Immature natural killer cell (primary cell): Measurements from ENCODE around the gene FRMD4B. TPM values are rescaled to one million over a fixed set of nuclear protein-coding genes. Genes with fewer than 3 reads are reported as not detected.
A peak's percentile ranks its signal among the peaks of the same experiment; 100 is the strongest.

ENCODE experiments used
- DNase-seq, 3 donors: peaks; one replicate each; pipeline ENCODE4 v3.0.0; 2022; ENCODE audit warnings: mixed read lengths in 1 of 3
- H3K27ac Mint-ChIP-seq, 6 donors: one replicate each; pipeline ENCODE4 v1.8.0; 2020; ENCODE audit warnings: mixed read lengths in 6 of 6, mild to moderate bottlenecking in 5 of 6, inconsistent platforms in 4 of 6, moderate library complexity in 3 of 6
- H3K27me3 Mint-ChIP-seq, 3 donors: one replicate each; pipeline ENCODE4 v1.8.0; 2020 to 2021; ENCODE audit warnings: low read depth in 3 of 3, mild to moderate bottlenecking in 3 of 3, mixed read lengths in 3 of 3, moderate library complexity in 3 of 3, inconsistent platforms in 1 of 3
- H3K36me3 Mint-ChIP-seq, 3 donors: one replicate each; pipeline ENCODE4 v1.8.0; 2020; ENCODE audit warnings: mixed read lengths in 3 of 3, inconsistent platforms in 2 of 3, mild to moderate bottlenecking in 2 of 3
- H3K4me1 Mint-ChIP-seq, 2 donors: one replicate each; pipeline ENCODE4 v1.8.0; 2020; ENCODE audit warnings: inconsistent platforms in 2 of 2, mild to moderate bottlenecking in 2 of 2, mixed read lengths in 2 of 2, moderate library complexity in 1 of 2
- H3K4me3 Mint-ChIP-seq, 5 donors: one replicate each; pipeline ENCODE4 v1.8.0; 2020; ENCODE audit warnings: mild to moderate bottlenecking in 5 of 5, mixed read lengths in 5 of 5, inconsistent platforms in 3 of 5, moderate library complexity in 3 of 5
- H3K9me3 Mint-ChIP-seq, 6 donors: one replicate each; pipeline ENCODE4 v1.8.0; 2020; ENCODE audit warnings: mild to moderate bottlenecking in 6 of 6, mixed read lengths in 6 of 6, inconsistent platforms in 4 of 6, moderate library complexity in 3 of 6
- polyA plus RNA-seq, 3 donors: library from polyadenylated mRNA; unstranded; fragments of 300-500 nt; fragmentation: Illumina TruSeq; gene quantifications; one replicate each; pipeline ENCODE4 v1.2.3, GENCODE V29; 2021

FRMD4B gene
- polyA plus RNA-seq, 3 donors from 2014 or later, result 1.3 to 16.1 (median 5.4) TPM

- Mint-ChIP-seq H3K36me3 (no peaks in the 10 kb centered on the region), H3K27me3 (peaks cover 0 to 2% (median 0%) of the 10 kb centered on the region in 3 donors), H3K4me1 (peaks cover 3 to 6% of the 10 kb centered on the region in 2 donors), H3K9me3 (no peaks in the 10 kb centered on the region), H3K4me3 (no peak overlapping the region), H3K27ac (no peak overlapping the region)
- no peak for DNase-seq
These were observed 27.8 kb upstream of the FRMD4B start for GRCh38 chr3:69413551-69414207.

GRCh38 chr3:69411346-69411745 is 25.5 kb upstream of the FRMD4B start:
- H3K9me3 Mint-ChIP-seq, result peaks cover 0 to 2% (median 0%) of the 10 kb centered on the region in 6 donors
- peaks cover 0 to 2% (median 0%) of the 10 kb centered on the region in 3 donors for H3K27me3 Mint-ChIP-seq
- DNase-seq, result no peak
- H3K36me3 Mint-ChIP-seq, result no peaks in the 10 kb centered on the region
- H3K27ac Mint-ChIP-seq, result no peak overlapping the region
- H3K4me3 Mint-ChIP-seq, result no peak overlapping the region
- H3K4me1 Mint-ChIP-seq, result peaks cover 3 to 6% of the 10 kb centered on the region in 2 donors

GRCh38 chr3:69410301-69410700 is 24.4 kb upstream of the FRMD4B start:
- peaks cover 4 to 6% of the 10 kb centered on the region in 2 donors for H3K4me1 Mint-ChIP-seq
- H3K4me3 Mint-ChIP-seq, result peak overlapping the region in 1 of 5 donors; percentile 10
- H3K9me3 Mint-ChIP-seq, result peaks cover 0 to 2% (median 0%) of the 10 kb centered on the region in 6 donors
- no peaks in the 10 kb centered on the region for H3K36me3 Mint-ChIP-seq
- peaks cover 0 to 2% (median 2%) of the 10 kb centered on the region in 3 donors for H3K27me3 Mint-ChIP-seq
- DNase-seq, result peak; percentile 47 to 62 (median 61)
- no peak overlapping the region for H3K27ac Mint-ChIP-seq

GRCh38 chr3:69409831-69410230 is 23.9 kb upstream of the FRMD4B start:
- Mint-ChIP-seq H3K4me1 (peaks cover 6 to 7% of the 10 kb centered on the region in 2 donors), H3K27ac (no peak overlapping the region), H3K4me3 (no peak overlapping the region), H3K36me3 (no peaks in the 10 kb centered on the region), H3K9me3 (peaks cover 0 to 4% (median 0%) of the 10 kb centered on the region in 6 donors), H3K27me3 (peaks cover 0 to 2% (median 2%) of the 10 kb centered on the region in 3 donors)
- DNase-seq, result no peak

- Mint-ChIP-seq H3K4me3 (no peak overlapping the region), H3K27ac (no peak overlapping the region), H3K9me3 (peaks cover 0 to 4% (median 0%) of the 10 kb centered on the region in 6 donors)
These were observed 23.1 kb upstream of the FRMD4B start for GRCh38 chr3:69409011-69409410.

GRCh38 chr3:69408542-69408941 is 22.7 kb upstream of the FRMD4B start:
- H3K4me1 Mint-ChIP-seq, result peaks cover 6 to 8% of the 10 kb centered on the region in 2 donors

More at GRCh38 chr3:69409011-69409410, 23.1 kb upstream of the FRMD4B start:
- Mint-ChIP-seq H3K27me3 (peaks cover 0 to 2% (median 2%) of the 10 kb centered on the region in 3 donors), H3K36me3 (no peaks in the 10 kb centered on the region), H3K4me1 (peaks cover 6 to 8% of the 10 kb centered on the region in 2 donors)
- no peak for DNase-seq

GRCh38 chr3:69407908-69408307 is 22.0 kb upstream of the FRMD4B start:
- peaks cover 6 to 8% of the 10 kb centered on the region in 2 donors for H3K4me1 Mint-ChIP-seq
- no peak for DNase-seq
- H3K9me3 Mint-ChIP-seq, result peaks cover 0 to 4% (median 0%) of the 10 kb centered on the region in 6 donors
- peaks cover 0 to 4% (median 2%) of the 10 kb centered on the region in 3 donors for H3K27me3 Mint-ChIP-seq
- H3K27ac Mint-ChIP-seq, result no peak overlapping the region
- H3K4me3 Mint-ChIP-seq, result no peak overlapping the region
- no peaks in the 10 kb centered on the region for H3K36me3 Mint-ChIP-seq

More at GRCh38 chr3:69408542-69408941, 22.7 kb upstream of the FRMD4B start:
- Mint-ChIP-seq H3K9me3 (peaks cover 0 to 4% (median 0%) of the 10 kb centered on the region in 6 donors), H3K27me3 (peaks cover 0 to 4% (median 2%) of the 10 kb centered on the region in 3 donors), H3K27ac (no peak overlapping the region), H3K36me3 (no peaks in the 10 kb centered on the region), H3K4me3 (no peak overlapping the region)
- DNase-seq, result no peak

GRCh38 chr3:69406163-69406562 is 20.3 kb upstream of the FRMD4B start:
- H3K9me3 Mint-ChIP-seq, result peaks cover 0 to 4% (median 0%) of the 10 kb centered on the region in 6 donors

GRCh38 chr3:69405067-69405466 is 19.2 kb upstream of the FRMD4B start:
- Mint-ChIP-seq H3K4me1 (peaks cover 2 to 6% of the 10 kb centered on the region in 2 donors), H3K27ac (no peak overlapping the region), H3K36me3 (no peaks in the 10 kb centered on the region), H3K27me3 (peaks cover 0 to 4% (median 0%) of the 10 kb centered on the region in 3 donors), H3K4me3 (no peak overlapping the region), H3K9me3 (peaks cover 0 to 4% (median 0%) of the 10 kb centered on the region in 6 donors)
- DNase-seq, result no peak

More at GRCh38 chr3:69406163-69406562, 20.3 kb upstream of the FRMD4B start:
- H3K27ac Mint-ChIP-seq, result no peak overlapping the region
- H3K4me1 Mint-ChIP-seq, result peaks cover 6 to 8% of the 10 kb centered on the region in 2 donors
- H3K36me3 Mint-ChIP-seq, result no peaks in the 10 kb centered on the region
- no peak overlapping the region for H3K4me3 Mint-ChIP-seq
- peaks cover 0 to 4% (median 2%) of the 10 kb centered on the region in 3 donors for H3K27me3 Mint-ChIP-seq
- DNase-seq, result no peak

- Mint-ChIP-seq H3K36me3 (no peaks in the 10 kb centered on the region), H3K9me3 (peaks cover 0 to 4% (median 0%) of the 10 kb centered on the region in 6 donors), H3K27ac (no peak overlapping the region), H3K4me3 (no peak overlapping the region), H3K4me1 (peaks cover 0 to 6% of the 10 kb centered on the region in 2 donors), H3K27me3 (peaks cover 0 to 4% (median 0%) of the 10 kb centered on the region in 3 donors)
- no peak for DNase-seq
These were observed 17.6 kb upstream of the FRMD4B start for GRCh38 chr3:69403454-69403853.

GRCh38 chr3:69400683-69401082 is 14.8 kb upstream of the FRMD4B start:
- no peaks in the 10 kb centered on the region for H3K36me3 Mint-ChIP-seq
- peaks cover 0 to 4% (median 0%) of the 10 kb centered on the region in 6 donors for H3K9me3 Mint-ChIP-seq
- H3K27me3 Mint-ChIP-seq, result peaks cover 0 to 2% (median 0%) of the 10 kb centered on the region in 3 donors
- no peak overlapping the region for H3K4me3 Mint-ChIP-seq
- H3K4me1 Mint-ChIP-seq, result peaks cover 0 to 6% of the 10 kb centered on the region in 2 donors
- H3K27ac Mint-ChIP-seq, result no peak overlapping the region
- no peak for DNase-seq

- Mint-ChIP-seq H3K27me3 (peaks cover 0 to 8% (median 0%) of the 10 kb centered on the region in 3 donors), H3K4me1 (peaks cover 0 to under 1% of the 10 kb centered on the region in 2 donors), H3K27ac (no peak overlapping the region), H3K36me3 (no peaks in the 10 kb centered on the region), H3K4me3 (no peak overlapping the region), H3K9me3 (peaks cover 0 to 5% (median 0%) of the 10 kb centered on the region in 6 donors)
- DNase-seq, result no peak
These were observed 7.0 kb upstream of the FRMD4B start for GRCh38 chr3:69392850-69393249.

GRCh38 chr3:69392415-69392814 is 6.5 kb upstream of the FRMD4B start:
- DNase-seq, result no peak
- H3K27me3 Mint-ChIP-seq, result peaks cover 0 to 8% (median 0%) of the 10 kb centered on the region in 3 donors
- no peak overlapping the region for H3K27ac Mint-ChIP-seq

GRCh38 chr3:69391554-69391953 is 5.7 kb upstream of the FRMD4B start:
- Mint-ChIP-seq H3K36me3 (no peaks in the 10 kb centered on the region), H3K4me3 (no peak overlapping the region), H3K27me3 (peaks cover under 1 to 10% (median 3%) of the 10 kb centered on the region in 3 donors), H3K9me3 (peaks cover 0 to 3% (median 0%) of the 10 kb centered on the region in 6 donors), H3K27ac (no peak overlapping the region), H3K4me1 (peaks cover 7 to 13% of the 10 kb centered on the region in 2 donors)
- no peak for DNase-seq

More at GRCh38 chr3:69392415-69392814, 6.5 kb upstream of the FRMD4B start:
- H3K9me3 Mint-ChIP-seq, result peaks cover 0 to 5% (median 0%) of the 10 kb centered on the region in 6 donors
- H3K4me3 Mint-ChIP-seq, result no peak overlapping the region
- H3K36me3 Mint-ChIP-seq, result no peaks in the 10 kb centered on the region
- H3K4me1 Mint-ChIP-seq, result peaks cover 0 to 5% of the 10 kb centered on the region in 2 donors
